HG03354 (cell line): ENCODE measurements around the gene PHACTR3.

Experiments
- ATAC-seq: cut with Tn5 transposase; IDR thresholded peaks from one replicate; pipeline ENCODE4 v1.9.1; 2021; ENCODE audit warnings: mild to moderate bottlenecking; ENCODE audit not compliant: unreplicated experiment, poor library complexity, severe bottlenecking

The PHACTR3 gene

GRCh38 chr20:59636766-59637370 is 32.5 kb downstream of the PHACTR3 start:
- no peak for ATAC-seq

- ATAC-seq: no peak
Measured at GRCh38 chr20:59640267-59640666, 35.9 kb downstream of the PHACTR3 start.

- no peak for ATAC-seq
Measured at GRCh38 chr20:59643615-59644061, 39.3 kb downstream of the PHACTR3 start.

GRCh38 chr20:59644371-59644939 is 40.1 kb downstream of the PHACTR3 start:
- ATAC-seq: no peak

GRCh38 chr20:59645271-59645670 is 40.9 kb downstream of the PHACTR3 start:
- ATAC-seq: no peak

GRCh38 chr20:59645761-59646171 is 41.4 kb downstream of the PHACTR3 start:
- ATAC-seq: no peak

- ATAC-seq: no peak
Measured at GRCh38 chr20:59646487-59646886, 42.1 kb downstream of the PHACTR3 start.

GRCh38 chr20:59647271-59647670 is 42.9 kb downstream of the PHACTR3 start:
- no peak for ATAC-seq

- ATAC-seq: no peak
Measured at GRCh38 chr20:59648466-59649070, 44.2 kb downstream of the PHACTR3 start.

GRCh38 chr20:59650418-59650817 is 46.1 kb downstream of the PHACTR3 start:
- no peak for ATAC-seq

GRCh38 chr20:59652381-59652780 is 48.0 kb downstream of the PHACTR3 start:
- ATAC-seq: no peak

- ATAC-seq: no peak
Measured at GRCh38 chr20:59656417-59656816, 52.1 kb downstream of the PHACTR3 start.

- ATAC-seq: no peak
Measured at GRCh38 chr20:59657459-59658046, 53.2 kb downstream of the PHACTR3 start.

GRCh38 chr20:59660471-59660870 is 56.1 kb downstream of the PHACTR3 start:
- no peak for ATAC-seq

- ATAC-seq: no peak
Measured at GRCh38 chr20:59661153-59661552, 56.8 kb downstream of the PHACTR3 start.

GRCh38 chr20:59661621-59662020 is 57.3 kb downstream of the PHACTR3 start:
- no peak for ATAC-seq

- ATAC-seq: no peak
Measured at GRCh38 chr20:59662161-59662560, 57.8 kb downstream of the PHACTR3 start.

GRCh38 chr20:59662856-59663512 is 58.6 kb downstream of the PHACTR3 start:
- no peak for ATAC-seq

- ATAC-seq: no peak
Measured at GRCh38 chr20:59663513-59664060, 59.2 kb downstream of the PHACTR3 start.

- no peak for ATAC-seq
Measured at GRCh38 chr20:59664421-59664941, 60.1 kb downstream of the PHACTR3 start.
